ENCODE data around the gene CDH12. TPM values are rescaled to one million over a fixed set of nuclear protein-coding genes. Genes with fewer than 3 reads are reported as not detected.
"Not testable (repeated sequence)": the region's sequence is repeated elsewhere in the genome, so short reads cannot be mapped to it uniquely, and the experiment has no call there.

The CDH12 gene
- total RNA-seq, 1 donor from 2014 or later = 0.38 TPM

- no peak for DNase-seq
- no peak for ATAC-seq
- H3K4me1 ChIP-seq = no peaks in the 10 kb centered on the region
- no peaks in the 10 kb centered on the region for H3K36me3 ChIP-seq
- H3K27me3 ChIP-seq (ENCODE audit: low read depth) = no peaks in the 10 kb centered on the region
- H3K27ac ChIP-seq = no peak overlapping the region
- no peak overlapping the region for H3K4me3 ChIP-seq
- H3K9me3 ChIP-seq = no peaks in the 10 kb centered on the region
- TF ChIP-seq CTCF (IDR thresholded peaks at IDR 0.05) = no peak
- intact Hi-C loops (cut with DNase I) = no loop called here
Observed at GRCh38 chr5:22348027-22348426, 505.1 kb downstream of the CDH12 start.

GRCh38 chr5:22344000-22344399, 509.1 kb downstream of the CDH12 start:
- Histone ChIP-seq H3K27ac (no peak overlapping the region), H3K4me1 (no peaks in the 10 kb centered on the region), H3K27me3 (ENCODE audit: low read depth) (no peaks in the 10 kb centered on the region), H3K36me3 (no peaks in the 10 kb centered on the region), H3K9me3 (no peaks in the 10 kb centered on the region), H3K4me3 (no peak overlapping the region)
- ATAC-seq (no peak), DNase-seq (no peak)
- intact Hi-C loops (cut with DNase I) = no loop called here
- no peak for TF ChIP-seq CTCF (IDR thresholded peaks at IDR 0.05)

- H3K27me3 ChIP-seq (ENCODE audit: low read depth) = no peaks in the 10 kb centered on the region
- H3K36me3 ChIP-seq = no peaks in the 10 kb centered on the region
- ATAC-seq (no peak), DNase-seq (no peak)
- H3K27ac ChIP-seq = no peak overlapping the region
- TF ChIP-seq CTCF (IDR thresholded peaks at IDR 0.05) = no peak
- no peak overlapping the region for H3K4me3 ChIP-seq
- intact Hi-C loops (cut with DNase I) = no loop called here
- H3K4me1 ChIP-seq = no peaks in the 10 kb centered on the region
- H3K9me3 ChIP-seq = no peaks in the 10 kb centered on the region
Observed at GRCh38 chr5:22341406-22341805, 511.7 kb downstream of the CDH12 start.

GRCh38 chr5:22332949-22333348, 520.2 kb downstream of the CDH12 start:
- intact Hi-C loops (cut with DNase I); H3K9me3 ChIP-seq; H3K36me3 ChIP-seq; H3K4me3 ChIP-seq; H3K27ac ChIP-seq; ATAC-seq; H3K27me3 ChIP-seq (ENCODE audit: low read depth); H3K4me1 ChIP-seq; DNase-seq: not testable (repeated sequence)

GRCh38 chr5:22329683-22330082, 523.5 kb downstream of the CDH12 start:
- H3K27ac ChIP-seq = no peak overlapping the region
- no peaks in the 10 kb centered on the region for H3K36me3 ChIP-seq
- H3K4me3 ChIP-seq = no peak overlapping the region
- no peaks in the 10 kb centered on the region for H3K9me3 ChIP-seq
- no peaks in the 10 kb centered on the region for H3K4me1 ChIP-seq
- DNase-seq (no peak), ATAC-seq (peak in 1 of 2 donors; percentile 25)
- no peaks in the 10 kb centered on the region for H3K27me3 ChIP-seq (ENCODE audit: low read depth)
- TF ChIP-seq CTCF (IDR thresholded peaks at IDR 0.05) = no peak
- intact Hi-C loops (cut with DNase I) = no loop called here

GRCh38 chr5:22319798-22320197, 533.3 kb downstream of the CDH12 start:
- Histone ChIP-seq H3K9me3 (no peaks in the 10 kb centered on the region), H3K4me1 (no peaks in the 10 kb centered on the region), H3K27ac (no peak overlapping the region), H3K36me3 (no peaks in the 10 kb centered on the region), H3K27me3 (ENCODE audit: low read depth) (no peaks in the 10 kb centered on the region), H3K4me3 (no peak overlapping the region)
- DNase-seq (no peak), ATAC-seq (no peak)
- no peak for TF ChIP-seq CTCF (IDR thresholded peaks at IDR 0.05)
- intact Hi-C loops (cut with DNase I) = no loop called here
